GM19238 (cell line): ENCODE measurements around the gene IRF2BPL.

Source experiments
- DNase-seq: peaks from one replicate; pipeline ENCODE4 v3.0.0; 2011; ENCODE audit warnings: low spot score; ENCODE audit not compliant: insufficient read length

The IRF2BPL gene

DNA sequence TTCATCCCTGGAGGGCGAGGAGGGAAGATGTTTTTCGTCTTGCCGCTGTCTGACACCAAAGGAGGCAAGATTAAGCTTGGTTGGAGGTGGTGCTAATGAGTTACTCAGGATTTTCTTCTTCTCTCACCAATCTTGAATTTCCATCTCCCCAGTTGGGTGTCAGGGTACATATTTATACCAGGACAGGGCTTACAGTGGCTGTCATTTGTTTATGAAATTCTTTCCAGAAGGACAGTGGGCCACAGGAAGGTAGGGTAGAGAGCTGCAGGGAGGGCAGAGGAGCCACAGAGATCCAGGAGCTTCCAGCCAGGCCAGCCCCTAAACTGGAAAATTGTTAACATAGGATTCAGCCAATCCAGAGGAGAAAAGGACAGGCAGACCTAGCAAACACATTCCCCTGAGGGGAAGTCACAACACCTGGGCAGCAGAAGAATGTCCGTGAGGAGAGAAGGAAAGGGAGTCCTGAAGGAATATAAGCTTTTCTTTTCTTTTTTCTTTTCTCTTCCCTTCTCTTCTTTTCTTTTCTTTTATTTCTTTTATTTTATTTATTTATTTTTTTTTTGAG, 40.5 kb downstream of the IRF2BPL start:
- DNase-seq, result no peak

DNA sequence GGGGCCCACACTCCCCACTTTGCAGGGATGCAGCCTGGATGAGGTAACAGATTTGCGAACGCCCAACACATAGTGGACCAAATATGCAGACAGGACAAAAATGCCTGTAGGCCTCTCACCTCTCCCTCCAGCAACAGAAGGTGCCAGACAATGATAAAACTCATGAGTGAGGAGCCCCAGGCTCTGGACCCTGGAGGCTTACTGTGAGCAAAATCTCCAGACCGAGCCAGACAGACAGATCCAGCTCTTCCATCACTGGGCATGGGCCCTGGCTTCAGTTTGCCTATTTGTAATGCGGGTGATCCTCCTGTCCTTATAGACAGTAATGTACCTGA, 42.3 kb downstream of the IRF2BPL start:
- no peak for DNase-seq

DNA sequence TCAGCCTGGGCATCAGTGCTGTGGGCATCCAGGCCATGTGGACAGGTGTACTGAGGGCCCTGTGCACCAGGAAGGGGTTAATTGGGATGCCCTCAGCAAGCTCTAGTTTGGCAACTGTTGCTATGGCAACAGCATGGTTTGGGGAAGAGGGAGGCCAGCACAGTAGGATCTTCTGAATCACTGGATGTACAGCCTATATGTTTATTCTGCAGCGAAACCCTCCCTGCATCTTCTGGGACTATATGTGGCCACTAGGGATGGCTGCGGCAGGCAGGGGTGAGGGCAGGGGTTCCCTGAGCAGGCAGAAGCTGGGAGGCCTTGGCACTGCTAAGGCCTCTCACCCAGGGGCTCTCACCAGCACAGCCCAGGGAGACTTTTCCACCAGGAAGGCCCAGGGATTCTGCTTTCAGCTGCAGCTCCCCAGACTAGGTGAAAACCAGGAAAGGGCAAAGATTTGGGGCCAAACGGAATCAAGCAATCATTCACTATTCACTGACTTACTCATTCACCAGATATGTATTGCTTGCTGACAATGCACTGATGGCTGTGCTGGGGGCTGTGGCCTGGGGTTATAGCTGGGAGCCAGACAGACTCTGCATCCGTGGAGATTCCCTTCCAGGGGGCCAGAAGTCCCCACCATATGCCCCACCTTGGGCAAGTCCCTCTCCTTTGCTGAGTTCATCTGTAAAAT, 42.8 kb downstream of the IRF2BPL start:
- DNase-seq, result no peak

DNA sequence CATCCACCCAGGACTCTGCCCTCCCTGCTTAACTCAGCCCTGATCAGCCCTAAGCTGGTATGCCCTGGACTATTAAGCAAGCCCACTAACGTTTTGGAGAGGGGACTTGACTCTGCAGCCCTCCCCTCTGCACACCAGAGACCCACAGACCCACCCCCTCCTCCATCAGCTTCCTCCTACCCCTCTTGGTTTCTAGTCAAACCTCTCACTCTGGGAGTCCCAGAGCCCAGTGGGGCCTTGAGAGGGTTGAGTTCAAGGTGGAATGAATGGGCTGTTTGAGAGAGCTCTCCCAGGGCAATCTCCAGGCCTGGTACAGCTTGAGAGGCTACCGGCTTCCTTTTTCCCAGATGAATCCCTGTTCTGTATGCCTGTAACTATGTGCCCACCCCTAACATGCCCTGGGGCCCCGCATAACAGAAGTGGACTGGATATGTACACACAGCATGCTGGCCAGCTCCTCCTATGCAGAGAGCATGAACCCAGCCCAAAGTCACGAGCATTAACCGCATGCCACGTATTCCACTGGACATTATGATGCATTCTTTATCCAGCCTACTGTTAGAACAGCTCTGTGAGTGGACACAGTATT, 43.6 kb downstream of the IRF2BPL start:
- DNase-seq, result no peak

DNA sequence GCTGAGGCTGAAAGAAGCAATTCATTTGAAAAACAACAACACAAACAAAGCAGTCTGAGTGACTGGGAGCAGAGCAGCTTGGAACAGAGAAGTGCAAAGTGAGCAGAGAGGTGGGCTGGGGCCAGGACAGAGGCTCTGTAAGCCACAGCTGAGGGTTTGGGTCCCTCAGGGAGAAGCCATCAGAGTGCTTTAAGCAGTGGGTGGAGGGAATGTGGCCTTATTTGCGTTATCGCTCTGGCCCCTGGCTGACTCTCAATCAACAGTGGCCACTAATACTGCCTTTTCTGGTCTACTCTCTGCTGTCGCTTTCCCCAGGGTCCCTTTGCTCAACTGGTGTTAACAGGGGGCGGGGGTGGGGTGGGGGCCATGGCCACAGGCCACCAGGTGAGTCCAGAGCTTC, 44.2 kb downstream of the IRF2BPL start:
- no peak for DNase-seq

- no peak for DNase-seq
Measured at GRCh38 chr14:76981670-76982069, 46.8 kb downstream of the IRF2BPL start.

DNA sequence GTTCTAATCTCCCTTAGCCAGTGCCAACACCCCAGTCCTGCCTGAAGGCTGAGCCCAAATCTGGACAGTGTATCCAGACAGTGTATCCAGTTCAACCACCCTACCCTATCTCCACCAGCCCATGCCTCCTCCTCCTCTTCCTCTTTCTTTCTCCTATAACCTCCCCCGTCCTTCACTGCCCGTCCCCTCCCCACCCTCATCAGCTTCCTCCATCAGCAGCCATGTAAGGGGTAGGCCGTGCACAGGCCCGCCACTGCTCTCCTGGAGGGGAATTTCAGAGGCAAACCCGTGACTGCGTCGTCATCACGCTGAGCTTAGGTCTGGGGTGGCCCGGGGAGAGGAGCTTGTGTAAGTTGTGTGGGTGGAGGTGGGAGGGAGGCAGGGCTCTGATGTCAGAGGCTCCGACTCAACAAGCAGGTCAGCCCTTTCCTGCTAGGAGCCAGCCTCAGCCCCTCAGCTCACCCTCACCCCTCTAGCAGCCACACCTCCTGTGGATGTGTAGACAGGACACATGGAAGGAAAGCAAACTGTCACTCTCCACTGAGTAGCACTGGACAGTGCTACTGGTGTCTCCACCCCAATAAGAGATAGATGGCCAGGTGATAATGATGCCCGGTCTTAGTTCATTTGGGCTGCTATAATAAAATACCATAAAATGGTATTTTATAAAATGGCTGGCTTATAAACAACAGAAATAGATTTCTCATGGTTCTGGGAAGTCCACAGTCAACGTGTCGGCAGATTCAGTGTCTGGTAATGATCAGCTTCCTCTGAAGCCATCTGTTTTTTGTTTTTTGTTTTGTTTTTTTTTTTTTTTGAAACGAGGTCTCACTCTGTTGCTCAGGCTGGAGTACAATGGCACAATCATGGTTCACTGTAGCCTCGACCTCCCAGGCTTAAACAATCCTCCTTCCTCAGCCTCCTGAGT, 50.5 kb downstream of the IRF2BPL start:
- peak; percentile 69 for DNase-seq

DNA sequence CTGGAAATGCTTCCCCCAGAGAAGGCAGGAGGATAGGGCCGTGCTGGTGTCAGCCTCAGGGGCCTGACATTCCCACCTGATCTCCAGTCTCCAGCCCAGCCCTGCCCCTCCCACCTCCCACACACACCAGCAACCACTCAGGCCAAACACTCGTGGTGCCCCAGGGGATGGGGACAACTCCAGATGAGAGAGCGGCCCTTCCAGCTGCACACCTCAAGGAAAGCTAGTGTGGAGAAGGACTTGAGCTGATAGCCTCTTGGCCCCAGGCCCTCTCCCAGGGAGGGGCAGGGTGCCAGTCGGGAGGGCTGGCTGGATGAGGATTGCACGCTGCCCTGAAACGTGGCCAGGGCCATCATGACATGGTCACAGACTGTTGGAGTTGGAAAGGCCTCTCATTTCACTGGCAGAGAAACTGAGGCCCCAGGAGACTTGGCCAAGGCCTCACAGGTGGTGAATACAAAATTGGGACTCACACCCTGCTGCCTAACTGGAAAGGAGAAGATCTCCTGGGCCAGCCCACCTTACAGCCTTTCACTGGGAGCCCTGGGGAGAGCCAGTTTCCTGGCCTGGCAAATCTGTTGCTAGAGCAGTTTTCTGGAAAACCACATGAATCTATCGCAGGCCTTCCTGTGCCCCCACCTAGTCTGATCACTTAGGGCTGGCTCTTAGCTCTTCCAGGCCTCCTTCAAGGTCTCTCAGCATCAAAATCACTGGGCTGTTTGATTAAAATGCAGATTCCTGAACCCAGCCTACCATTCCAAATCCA, 52.1 kb downstream of the IRF2BPL start:
- no peak for DNase-seq

DNA sequence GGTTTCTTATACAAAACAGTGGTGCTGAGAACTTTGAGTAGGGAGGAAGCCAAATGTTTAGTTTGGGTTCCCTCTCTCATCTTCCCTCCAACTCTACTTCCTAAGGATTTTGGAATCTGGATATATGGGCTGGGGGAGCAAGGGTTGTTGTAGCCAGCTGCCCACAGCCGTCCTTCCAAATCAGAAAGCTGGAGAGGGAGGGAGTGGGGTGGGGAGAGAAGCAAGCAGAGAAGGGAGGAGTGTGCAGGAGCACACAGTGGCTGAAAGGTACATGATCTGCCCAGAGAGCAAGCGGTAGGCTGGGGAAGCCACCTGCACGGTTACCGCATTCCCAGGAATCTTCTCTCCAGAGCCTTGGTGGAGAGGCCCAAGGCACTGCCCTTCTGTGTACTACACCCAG, 52.7 kb downstream of the IRF2BPL start:
- DNase-seq, result no peak

- DNase-seq, result no peak
Measured at GRCh38 chr14:76975051-76975450, 53.5 kb downstream of the IRF2BPL start.
